H54 (cell line): ENCODE results near the gene MAGI2.
"Not testable (repeated sequence)": the region's sequence is repeated elsewhere in the genome, so short reads cannot be mapped to it uniquely, and the experiment has no call there.

ENCODE experiments used
- DNase-seq: peaks from one replicate; pipeline ENCODE4 v3.0.0; 2011; ENCODE audit warnings: low spot score, mixed read lengths; ENCODE audit not compliant: insufficient read length
- FAIRE-seq: peaks from 3 replicates; lab custom pipeline; 2011; peaks lifted over from hg19 to GRCh38; lab: Jason Lieb, UNC
- POLR2A ChIP-seq: IDR thresholded peaks from 2 replicates; pipeline ENCODE4 v1.6.1; 2011; ENCODE audit warnings: low read depth, mild to moderate bottlenecking, low read length

The MAGI2 gene

GRCh38 chr7:79063019-79063698 is 390.3 kb downstream of the MAGI2 start:
- FAIRE-seq (no peak), DNase-seq (no peak)
- TF ChIP-seq POLR2A, result no peak

DNA sequence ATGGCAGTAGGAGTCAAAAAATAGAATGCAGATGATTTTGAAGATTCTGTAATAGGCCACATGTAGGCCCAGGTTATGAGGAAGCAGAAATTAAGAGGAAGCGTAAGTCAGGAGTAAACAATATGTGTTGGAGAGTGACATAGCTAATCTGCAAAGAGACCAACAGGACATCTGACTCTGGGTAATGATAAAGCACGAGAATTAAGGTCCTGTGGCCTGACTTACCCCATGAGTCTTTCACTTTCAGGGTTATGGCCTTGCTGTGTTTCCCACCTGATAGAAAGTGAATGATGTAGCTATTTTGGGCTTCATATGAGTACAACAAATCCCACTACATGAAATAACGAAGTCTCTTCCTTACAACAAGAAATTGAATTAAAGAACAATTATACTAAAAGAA is 393.0 kb downstream of the MAGI2 start:
- TF ChIP-seq POLR2A, result no peak
- FAIRE-seq (no peak), DNase-seq (no peak)

DNA sequence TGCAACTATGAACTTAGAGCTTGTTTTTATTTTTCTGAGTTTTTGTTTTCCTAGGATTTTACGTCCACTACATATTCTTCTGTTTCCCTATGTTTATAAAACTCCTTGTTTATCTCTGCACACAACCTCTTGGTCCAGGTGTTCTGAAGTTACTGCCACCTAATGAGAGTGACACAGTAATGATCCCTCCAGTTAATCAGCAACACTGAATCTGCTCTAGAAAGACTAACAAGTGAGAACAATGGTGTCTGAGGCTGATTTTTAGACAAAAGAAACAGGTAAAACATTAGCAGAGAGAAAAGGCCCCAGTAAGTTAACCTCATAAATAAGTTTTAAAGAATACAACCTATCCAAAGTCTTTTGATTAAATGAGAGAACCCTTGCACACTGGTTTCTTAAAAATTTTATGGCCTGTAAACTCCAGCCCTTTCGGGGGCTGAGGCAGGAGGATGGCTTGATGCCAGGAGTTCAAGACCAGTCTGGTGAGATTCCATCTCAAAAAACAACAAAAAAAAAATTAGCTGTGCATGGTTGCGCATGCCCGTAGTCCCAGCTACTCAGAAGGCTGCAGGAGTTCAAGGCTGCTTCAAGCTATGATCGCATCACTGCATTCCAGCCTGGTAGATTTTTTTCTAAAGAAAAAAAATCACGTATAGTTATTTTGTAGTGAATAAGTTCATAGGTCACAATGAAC is 397.6 kb downstream of the MAGI2 start:
- DNase-seq (no peak), FAIRE-seq (no peak)
- no peak for TF ChIP-seq POLR2A

DNA sequence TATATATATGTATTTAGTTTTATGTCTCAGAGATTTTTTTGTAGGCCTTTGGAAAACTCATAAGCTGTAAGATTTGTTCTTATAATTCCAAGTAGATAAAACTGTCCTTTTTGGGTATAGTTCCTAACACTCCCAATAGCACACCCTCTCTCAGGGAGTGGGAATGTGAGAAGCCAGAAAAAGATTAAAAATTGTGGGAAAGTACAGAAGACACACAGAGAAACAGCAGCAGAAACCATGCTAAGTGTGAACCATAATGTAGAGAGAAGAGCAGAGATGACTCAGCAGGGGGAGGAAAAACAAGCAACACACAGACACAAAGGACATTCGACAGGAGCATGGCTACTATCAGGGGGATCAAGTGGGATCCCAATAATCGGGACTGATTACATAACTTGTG is 401.6 kb downstream of the MAGI2 start:
- FAIRE-seq, result peak; percentile 75
- no peak for TF ChIP-seq POLR2A
- DNase-seq, result no peak

DNA sequence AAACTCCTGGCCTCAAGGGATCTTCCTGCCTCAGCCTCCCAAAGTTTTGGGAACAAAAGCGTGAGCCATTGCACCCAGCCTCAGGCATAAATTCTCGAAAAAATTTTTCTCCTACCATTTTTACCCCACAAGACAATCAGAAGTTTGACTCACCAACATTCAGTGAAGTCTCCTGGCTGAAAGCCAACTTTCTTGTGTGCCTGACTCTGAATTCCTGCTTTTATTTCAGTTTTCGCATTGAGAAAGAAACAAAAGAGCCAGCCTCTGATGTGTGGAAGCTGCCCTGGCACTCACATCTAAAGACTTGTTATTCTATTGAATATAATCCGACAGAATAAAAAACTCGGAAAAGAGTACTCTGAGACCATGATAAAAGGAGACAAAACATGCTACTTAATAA is 402.9 kb downstream of the MAGI2 start:
- no peak for TF ChIP-seq POLR2A
- peak; percentile 33 for FAIRE-seq
- DNase-seq, result no peak

DNA sequence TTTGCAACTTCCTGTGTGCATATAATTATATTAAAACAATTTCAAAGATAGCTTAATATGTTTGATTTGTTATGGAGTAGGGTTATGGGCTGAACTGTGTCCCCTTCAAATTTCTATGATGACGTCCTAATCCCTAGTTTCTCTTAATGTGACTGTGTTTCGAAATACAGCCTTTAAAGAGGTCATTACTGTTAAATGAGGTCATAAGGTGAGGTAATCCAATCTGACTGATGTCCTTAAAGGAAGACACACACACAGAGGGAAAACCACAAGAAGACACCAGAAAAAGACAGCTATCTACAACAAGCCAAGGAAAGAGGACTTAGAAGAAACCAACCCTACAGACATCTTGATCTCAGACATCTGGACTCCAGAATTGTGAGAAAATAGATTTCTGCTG is 407.4 kb downstream of the MAGI2 start:
- FAIRE-seq (no peak), DNase-seq (no peak)
- no peak for TF ChIP-seq POLR2A

- FAIRE-seq (no peak), DNase-seq (no peak)
- no peak for TF ChIP-seq POLR2A
Observed at GRCh38 chr7:79037001-79037400, 416.5 kb downstream of the MAGI2 start.

DNA sequence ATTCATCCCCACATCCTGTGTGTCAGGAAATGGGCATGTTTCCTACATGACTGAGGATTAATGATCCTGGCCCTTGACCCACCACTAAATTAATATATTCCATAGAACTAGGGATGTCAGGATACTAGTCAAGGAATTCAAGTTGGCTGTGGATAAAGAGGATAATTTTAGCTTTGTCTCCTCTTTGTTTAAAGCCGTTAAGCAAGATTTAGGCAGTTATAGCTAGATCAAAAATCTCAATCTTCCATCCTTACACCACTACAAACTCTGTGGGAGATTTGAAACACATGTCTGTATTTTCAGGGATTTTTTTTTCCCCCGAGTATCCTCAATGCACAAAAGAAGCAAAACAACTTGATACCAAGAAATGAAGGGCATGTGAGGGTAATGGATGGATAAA is 417.1 kb downstream of the MAGI2 start:
- FAIRE-seq, result no peak

DNA sequence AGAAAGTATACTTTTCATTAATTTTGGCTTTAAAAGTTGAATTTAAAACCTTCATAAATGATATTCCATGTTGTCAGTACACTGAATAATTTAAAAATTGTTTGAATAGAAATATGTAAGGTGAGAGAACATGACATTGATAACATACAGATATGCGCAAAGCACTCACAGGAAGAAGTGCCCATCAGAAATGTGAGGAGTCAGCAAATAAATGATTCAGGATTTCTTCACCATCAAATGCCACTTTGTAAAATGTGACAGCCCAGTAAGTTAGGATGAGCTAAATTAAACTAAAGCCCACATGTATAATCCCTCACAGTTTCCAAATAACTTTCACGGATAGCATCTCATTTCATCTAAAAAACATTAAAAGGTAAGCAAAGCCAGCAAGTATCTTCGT is 417.6 kb downstream of the MAGI2 start:
- no peak for FAIRE-seq
- no peak for TF ChIP-seq POLR2A
- no peak for DNase-seq

More for the DNA sequence above, 417.1 kb downstream of the MAGI2 start:
- TF ChIP-seq POLR2A, result no peak
- no peak for DNase-seq

DNA sequence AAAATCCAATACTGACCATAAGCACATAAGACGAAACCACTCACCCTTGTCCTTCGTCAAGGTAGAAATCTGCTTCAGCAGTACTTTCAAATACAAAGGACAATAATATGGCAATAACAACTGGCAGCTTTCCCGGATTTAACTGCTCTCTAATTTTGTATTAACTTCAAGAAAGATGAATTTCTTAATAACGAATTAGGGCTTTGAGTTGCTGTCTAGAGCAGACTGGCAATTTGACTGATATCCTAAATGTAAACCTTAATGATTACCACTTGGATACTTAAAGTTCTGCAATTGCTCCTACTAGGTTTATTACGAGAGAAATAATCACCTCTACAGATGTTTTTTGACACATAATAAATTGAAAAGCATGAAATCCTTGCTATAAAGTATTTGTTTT is 418.7 kb downstream of the MAGI2 start:
- no peak for FAIRE-seq
- TF ChIP-seq POLR2A, result no peak
- no peak for DNase-seq

DNA sequence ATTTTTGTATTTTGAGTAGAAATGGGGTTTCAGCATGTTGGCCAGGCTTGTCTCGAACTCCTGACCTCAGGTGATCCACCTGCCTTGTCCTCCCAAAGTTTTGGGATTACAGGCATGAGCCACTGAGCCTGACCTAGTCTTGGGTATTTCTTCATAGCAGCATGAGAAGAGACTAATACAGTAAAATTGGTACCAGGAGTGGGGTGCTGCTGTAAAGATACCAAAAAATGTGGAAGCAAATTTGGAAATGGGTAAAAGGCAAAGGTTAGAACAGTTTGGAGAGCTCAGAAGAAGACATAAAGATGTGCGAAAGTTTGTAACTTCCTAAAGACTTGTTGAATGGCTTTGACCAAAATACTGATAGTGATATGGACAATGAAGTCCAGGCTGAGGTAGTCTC is 433.8 kb downstream of the MAGI2 start:
- FAIRE-seq, DNase-seq: not testable (repeated sequence)

- DNase-seq (no peak), FAIRE-seq (no peak)
- no peak for TF ChIP-seq POLR2A
Observed at GRCh38 chr7:79011921-79012320, 441.5 kb downstream of the MAGI2 start.

GRCh38 chr7:79009647-79010046 is 443.8 kb downstream of the MAGI2 start:
- DNase-seq, result no peak
- FAIRE-seq, result no peak
- no peak for TF ChIP-seq POLR2A

GRCh38 chr7:79008786-79009185 is 444.7 kb downstream of the MAGI2 start:
- TF ChIP-seq POLR2A, result no peak
- FAIRE-seq (no peak), DNase-seq (no peak)

DNA sequence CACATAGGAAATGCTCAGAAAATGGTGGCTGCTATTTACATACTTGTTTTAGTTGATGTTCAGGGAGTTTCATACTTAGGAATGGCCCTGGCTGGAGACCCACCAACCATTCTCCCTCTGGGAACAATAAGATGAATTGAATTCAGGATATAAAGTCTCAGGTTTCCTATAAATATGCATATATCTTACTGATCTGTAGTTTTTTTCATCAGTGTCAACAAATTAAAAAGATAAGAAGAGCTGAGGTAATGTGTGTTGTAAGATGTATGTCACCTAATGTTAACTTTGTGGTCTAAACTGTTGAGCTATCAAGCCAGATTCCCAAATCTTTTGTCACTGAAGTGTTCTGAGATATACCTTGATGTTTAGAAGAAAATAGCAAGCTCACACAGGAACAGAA is 457.5 kb downstream of the MAGI2 start:
- no peak for DNase-seq
- no peak for TF ChIP-seq POLR2A
- FAIRE-seq, result peak; percentile 27
